GM23338 (cell line): ENCODE results near the gene HACE1. TPM values are rescaled to one million over a fixed set of nuclear protein-coding genes. Genes with fewer than 3 reads are reported as not detected.

ENCODE experiments used
- ATAC-seq: fragments of 200-7000 bp; cut with Tn5 transposase; 3 replicates; pipeline ENCODE4 v1.9.1; 2020
- DNase-seq: peaks from one replicate; pipeline ENCODE4 v3.0.0-alpha.2; 2015; ENCODE audit warnings: low spot score
- H2AFZ ChIP-seq: fragments of 200-600 bp; sonication (generic); 2 replicates; pipeline ENCODE4 v1.8.0; 2016; ENCODE audit warnings: antibody characterized with exemption, mild to moderate bottlenecking, moderate library complexity
- H3F3A ChIP-seq: fragments of 200-600 bp; sonication (generic); replicated peaks from 2 replicates; pipeline ENCODE4 v1.8.0; 2017; ENCODE audit warnings: antibody characterized with exemption, mixed run types, low read depth
- H3K27ac ChIP-seq: fragments of 200-600 bp; sonication (generic); 2 replicates; pipeline ENCODE4 v1.6.1; 2016; ENCODE audit warnings: low read depth
- H3K27me3 ChIP-seq: fragments of 200-600 bp; sonication (generic); 2 replicates; pipeline ENCODE4 v1.8.0; 2016; ENCODE audit warnings: mild to moderate bottlenecking, mixed run types, moderate library complexity; ENCODE audit not compliant: insufficient read depth
- H3K36me3 ChIP-seq: fragments of 200-600 bp; sonication (generic); 2 replicates; pipeline ENCODE4 v1.8.0; 2016; ENCODE audit warnings: mild to moderate bottlenecking; ENCODE audit not compliant: insufficient read depth
- H3K4me1 ChIP-seq: fragments of 200-600 bp; sonication (generic); 2 replicates; pipeline ENCODE4 v1.8.0; 2016; ENCODE audit warnings: mild to moderate bottlenecking, moderate library complexity; ENCODE audit not compliant: insufficient read depth
- H3K4me2 ChIP-seq: fragments of 200-600 bp; sonication (generic); 2 replicates; pipeline ENCODE4 v1.7.1; 2017; ENCODE audit warnings: mixed run types
- H3K4me3 ChIP-seq: fragments of 200-600 bp; sonication (generic); 2 replicates; pipeline ENCODE4 v1.6.1; 2016; ENCODE audit warnings: mixed run types
- H3K79me2 ChIP-seq: fragments of 200-600 bp; sonication (generic); replicated peaks from 2 replicates; pipeline ENCODE4 v1.8.0; 2017; ENCODE audit warnings: mild to moderate bottlenecking; ENCODE audit not compliant: insufficient read depth
- H3K9me2 ChIP-seq: fragments of 200-600 bp; sonication (generic); 2 replicates; pipeline ENCODE4 v1.8.0; 2017; ENCODE audit not compliant: insufficient read depth
- H4K20me1 ChIP-seq: fragments of 200-600 bp; sonication (generic); replicated peaks from 2 replicates; pipeline ENCODE4 v1.8.0; 2017; ENCODE audit warnings: mild to moderate bottlenecking; ENCODE audit not compliant: insufficient read depth
- H3K27ac Mint-ChIP-seq: 2 replicates; pipeline ENCODE4 v1.8.0; 2020; ENCODE audit warnings: inconsistent platforms, mild to moderate bottlenecking, moderate library complexity, mixed read lengths
- H3K27me3 Mint-ChIP-seq: 3 replicates; pipeline ENCODE4 v1.8.0; 2022; ENCODE audit warnings: low read depth, mild to moderate bottlenecking, moderate library complexity, mixed read lengths, inconsistent platforms; ENCODE audit not compliant: insufficient read depth, poor library complexity
- H3K36me3 Mint-ChIP-seq: 3 replicates; pipeline ENCODE4 v1.8.0; 2021; ENCODE audit warnings: low read depth, mild to moderate bottlenecking, inconsistent platforms, moderate library complexity, mixed read lengths
- H3K4me1 Mint-ChIP-seq: 3 replicates; pipeline ENCODE4 v1.8.0; 2020; ENCODE audit warnings: mild to moderate bottlenecking, inconsistent platforms, mixed read lengths
- H3K4me3 Mint-ChIP-seq: 3 replicates; pipeline ENCODE4 v1.8.0; 2021; ENCODE audit warnings: moderate library complexity, mild to moderate bottlenecking, inconsistent platforms, mixed read lengths
- H3K9me3 Mint-ChIP-seq: 3 replicates; pipeline ENCODE4 v1.8.0; 2020; ENCODE audit warnings: moderate library complexity, mild to moderate bottlenecking, inconsistent platforms, mixed read lengths
- EZH2 ChIP-seq: fragments of 200-600 bp; sonication (generic); IDR thresholded peaks from one replicate; pipeline ENCODE4 v1.8.0; 2017; ENCODE audit warnings: antibody characterized with exemption, mild to moderate bottlenecking, low read depth; ENCODE audit not compliant: unreplicated experiment
- NANOG ChIP-seq: IDR thresholded peaks from 2 replicates; pipeline ENCODE4 v1.6.1; 2016; ENCODE audit warnings: antibody characterized with exemption, borderline replicate concordance
- POLR2AphosphoS5 ChIP-seq: IDR thresholded peaks from 2 replicates; pipeline ENCODE4 v1.6.1; 2016; ENCODE audit warnings: antibody characterized with exemption, low read depth
- ZNF462 ChIP-seq: fragments of 250-450 bp; sonication (Bioruptor Pico); IDR thresholded peaks from 2 replicates; pipeline ENCODE4 v1.5.0; 2020; ENCODE audit warnings: mild to moderate bottlenecking, moderate library complexity
- polyA plus RNA-seq: library from polyadenylated mRNA; unstranded; fragments of >200 nt; fragmentation: Nextera tagmentation; extraction: Ambion mirVana; gene quantifications from 2 replicates; pipeline ENCODE4 v1.2.1, GENCODE V29; 2016
- total RNA-seq: library from RNA; depleted of rRNA; stranded (reverse); fragments of >200 nt; shearing (Covaris generic); gene quantifications from 2 replicates; pipeline ENCODE4 v1.2.3, GENCODE V29; 2014
- TF ChIP-seq, protein P1 (sequence below): IDR thresholded peaks from 2 replicates; pipeline ENCODE4 v1.6.1; 2016; ENCODE audit warnings: antibody characterized with exemption

The HACE1 gene
- total and polyA plus RNA-seq, 2 experiments from 2014 or later: 8.6 to 28.7 TPM

DNA sequence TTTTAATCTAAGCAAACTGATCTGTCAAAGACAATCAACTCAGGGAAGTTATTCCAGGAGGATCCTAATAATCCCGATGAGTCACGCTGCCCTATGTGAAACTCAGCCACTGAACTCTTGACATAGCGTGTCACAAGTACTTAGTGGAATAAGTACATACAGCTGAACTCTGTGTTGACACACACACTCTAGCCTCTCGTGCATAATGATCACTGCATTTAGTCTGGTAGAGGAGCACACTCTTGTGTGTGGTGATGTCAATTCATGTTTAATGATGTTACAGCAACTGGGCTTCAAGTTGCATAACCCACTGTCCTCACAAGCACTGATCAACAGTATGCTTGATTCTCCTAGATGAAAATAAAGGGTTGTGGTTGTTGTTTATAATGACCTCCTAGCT is 148.3 kb downstream of the HACE1 start:
- H3K4me3 Mint-ChIP-seq: no peak overlapping the region
- Histone ChIP-seq H3K4me3 (no peak overlapping the region), H3K27me3 (no peaks in the 10 kb centered on the region), H3K79me2 (no peaks in the 10 kb centered on the region), H3K36me3 (no peaks in the 10 kb centered on the region), H3K4me1 (no peaks in the 10 kb centered on the region), H2AFZ (no peak overlapping the region), H3K4me2 (no peak overlapping the region), H3K27ac (no peak overlapping the region), H4K20me1 (no peaks in the 10 kb centered on the region), H3K9me2 (no peaks in the 10 kb centered on the region), H3F3A (no peaks in the 10 kb centered on the region)
- DNase-seq (no peak), ATAC-seq (no peak)
- no peak for TF ChIP-seq POLR2AphosphoS5
- no peak for TF ChIP-seq EZH2
- TF ChIP-seq, protein P1, sequence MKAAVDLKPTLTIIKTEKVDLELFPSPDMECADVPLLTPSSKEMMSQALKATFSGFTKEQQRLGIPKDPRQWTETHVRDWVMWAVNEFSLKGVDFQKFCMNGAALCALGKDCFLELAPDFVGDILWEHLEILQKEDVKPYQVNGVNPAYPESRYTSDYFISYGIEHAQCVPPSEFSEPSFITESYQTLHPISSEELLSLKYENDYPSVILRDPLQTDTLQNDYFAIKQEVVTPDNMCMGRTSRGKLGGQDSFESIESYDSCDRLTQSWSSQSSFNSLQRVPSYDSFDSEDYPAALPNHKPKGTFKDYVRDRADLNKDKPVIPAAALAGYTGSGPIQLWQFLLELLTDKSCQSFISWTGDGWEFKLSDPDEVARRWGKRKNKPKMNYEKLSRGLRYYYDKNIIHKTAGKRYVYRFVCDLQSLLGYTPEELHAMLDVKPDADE: no peak
- TF ChIP-seq NANOG: no peak
- TF ChIP-seq ZNF462: no peak
- no peak overlapping the region for H3K27ac Mint-ChIP-seq
- H3K9me3 Mint-ChIP-seq: peaks cover 4% of the 10 kb centered on the region; the same call in 1 of the 3 replicates
- H3K36me3 Mint-ChIP-seq: 0 out of 3 replicates have a peak, but pooled peaks cover 3% of the 10 kb centered on the region
- H3K27me3 Mint-ChIP-seq: no peaks in the 10 kb centered on the region
- peaks cover 2% of the 10 kb centered on the region; the same call in 1 of the 3 replicates for H3K4me1 Mint-ChIP-seq
